Measurements from ENCODE around the gene TMEM187.

GRCh38 chrX:153953342-153953830 lies 19.2 kb upstream of the TMEM187 start:
- TF ChIP-seq CTCF (IDR thresholded peaks at IDR 0.05) (peak; percentile 82), EZH2 (IDR thresholded peaks at IDR 0.05) (no peak), EZH2phosphoT487 (IDR thresholded peaks at IDR 0.05) (no peak)

Measured in neural progenitor cell (in vitro differentiated cells).